ENCODE results near the gene CD14. TPM values are rescaled to one million over a fixed set of nuclear protein-coding genes. Genes with fewer than 3 reads are reported as not detected.

Gene CD14
- total and polyA plus RNA-seq, 11 donors, result 9.9 to 220 (median 25.8) TPM

GRCh38 chr5:140622301-140622700 is 10.7 kb downstream of the CD14 start:
- H3K4me3 ChIP-seq, result no peak overlapping the region
- H3K4me1 ChIP-seq, result peaks cover 0 to 11% (median 0%) of the 10 kb centered on the region in 12 donors
- no peaks in the 10 kb centered on the region for H3K36me3 ChIP-seq
- DNase-seq (no peak), ATAC-seq (no peak)
- H3K9me3 ChIP-seq, result no peaks in the 10 kb centered on the region
- H3K27ac ChIP-seq, result peak overlapping the region in 1 of 12 donors; percentile 30
- WGBS, 4 donors, result 66 to 74% (median 70%) methylated on average over 3 of the region's 3 CpGs
- H3K27me3 ChIP-seq, result no peaks in the 10 kb centered on the region
- TF ChIP-seq POLR2A (IDR thresholded peaks at IDR 0.05), result no peak
- TF ChIP-seq, protein P1, sequence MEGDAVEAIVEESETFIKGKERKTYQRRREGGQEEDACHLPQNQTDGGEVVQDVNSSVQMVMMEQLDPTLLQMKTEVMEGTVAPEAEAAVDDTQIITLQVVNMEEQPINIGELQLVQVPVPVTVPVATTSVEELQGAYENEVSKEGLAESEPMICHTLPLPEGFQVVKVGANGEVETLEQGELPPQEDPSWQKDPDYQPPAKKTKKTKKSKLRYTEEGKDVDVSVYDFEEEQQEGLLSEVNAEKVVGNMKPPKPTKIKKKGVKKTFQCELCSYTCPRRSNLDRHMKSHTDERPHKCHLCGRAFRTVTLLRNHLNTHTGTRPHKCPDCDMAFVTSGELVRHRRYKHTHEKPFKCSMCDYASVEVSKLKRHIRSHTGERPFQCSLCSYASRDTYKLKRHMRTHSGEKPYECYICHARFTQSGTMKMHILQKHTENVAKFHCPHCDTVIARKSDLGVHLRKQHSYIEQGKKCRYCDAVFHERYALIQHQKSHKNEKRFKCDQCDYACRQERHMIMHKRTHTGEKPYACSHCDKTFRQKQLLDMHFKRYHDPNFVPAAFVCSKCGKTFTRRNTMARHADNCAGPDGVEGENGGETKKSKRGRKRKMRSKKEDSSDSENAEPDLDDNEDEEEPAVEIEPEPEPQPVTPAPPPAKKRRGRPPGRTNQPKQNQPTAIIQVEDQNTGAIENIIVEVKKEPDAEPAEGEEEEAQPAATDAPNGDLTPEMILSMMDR (IDR thresholded peaks at IDR 0.05), result no peak
- intact Hi-C loops (cut with DNase I), result loop anchor here in 1 of 10 donors (5.0 kb wide), 1 partner anchor 45 kb away; no protein-coding TSS in a partner anchor

DNA sequence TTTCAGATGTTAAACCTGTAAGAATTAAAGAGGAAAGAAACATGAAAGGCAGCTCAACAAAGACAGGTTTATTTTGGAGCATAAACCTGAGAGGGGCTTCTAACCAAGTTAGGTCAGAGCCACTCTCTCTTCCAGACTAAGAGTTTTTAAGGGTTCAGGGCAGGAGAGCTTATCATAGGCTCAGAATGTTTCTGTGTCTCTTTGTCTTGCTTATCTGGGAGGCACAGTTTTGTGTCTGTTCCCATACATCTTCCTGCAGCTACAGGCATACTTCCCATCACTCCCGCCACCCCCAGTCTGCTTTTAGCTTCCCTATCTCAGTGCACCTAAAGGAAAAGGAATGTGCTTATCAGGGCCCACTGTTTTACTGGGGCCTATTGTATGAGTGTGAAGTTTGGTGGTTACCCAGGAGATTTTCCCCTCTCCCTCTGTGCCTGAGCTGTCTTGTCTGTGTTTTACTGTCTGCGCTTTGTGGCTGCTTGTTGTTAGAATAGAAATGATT is 21.9 kb downstream of the CD14 start:
- intact Hi-C loops (cut with DNase I), result no loop called here
- peaks cover 0 to 8% (median 0%) of the 10 kb centered on the region in 12 donors for H3K9me3 ChIP-seq
- TF ChIP-seq POLR2A (IDR thresholded peaks at IDR 0.05), result no peak
- TF ChIP-seq, protein P1 (IDR thresholded peaks at IDR 0.05), result no peak
- no peaks in the 10 kb centered on the region for H3K36me3 ChIP-seq
- WGBS, 4 donors, result 44 to 74% (median 54%) methylated on average over 2 of the region's 2 CpGs
- ATAC-seq, result no peak
- H3K4me3 ChIP-seq, result no peak overlapping the region
- H3K27me3 ChIP-seq, result no peaks in the 10 kb centered on the region
- peak overlapping the region in 8 of 12 donors; percentile 4 to 92 (median 16) for H3K27ac ChIP-seq
- H3K4me1 ChIP-seq, result peaks cover 0 to 58% (median 2%) of the 10 kb centered on the region in 12 donors
- no peak for DNase-seq

DNA sequence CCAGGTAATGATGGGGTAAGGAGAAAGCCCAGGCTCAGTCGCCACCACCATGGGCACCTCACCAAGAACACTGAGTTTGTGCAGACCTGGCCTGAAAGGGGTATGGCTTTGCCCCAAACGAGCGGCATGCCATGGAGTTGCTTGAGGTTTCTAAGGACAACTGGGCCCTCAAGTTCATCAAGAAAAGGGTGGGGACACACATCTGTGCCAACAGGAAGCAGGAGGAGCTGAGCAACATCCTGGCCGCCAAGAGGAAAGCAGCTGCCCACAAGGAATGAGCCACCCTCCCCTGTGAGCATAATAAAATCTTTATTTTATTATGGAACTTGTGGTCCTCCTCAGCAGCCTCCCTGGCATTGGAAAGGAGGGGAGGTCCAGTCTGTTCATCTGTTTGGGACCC is 23.8 kb downstream of the CD14 start:
- ATAC-seq (peak; percentile 32 to 80 (median 65)), DNase-seq (peak; percentile 34 to 65 (median 54))
- H3K4me3 ChIP-seq, result no peak overlapping the region
- peaks cover 0 to 8% (median 0%) of the 10 kb centered on the region in 12 donors for H3K9me3 ChIP-seq
- peaks cover 0 to 50% (median 2%) of the 10 kb centered on the region in 12 donors for H3K4me1 ChIP-seq
- WGBS, 4 donors, result 59 to 64% (median 62%) methylated on average over 4 of the region's 4 CpGs
- H3K27ac ChIP-seq, result peak overlapping the region in 6 of 12 donors; percentile 24 to 92 (median 48)
- intact Hi-C loops (cut with DNase I), result no loop called here
- H3K27me3 ChIP-seq, result no peaks in the 10 kb centered on the region
- no peak for TF ChIP-seq POLR2A (IDR thresholded peaks at IDR 0.05)
- TF ChIP-seq, protein P1 (IDR thresholded peaks at IDR 0.05), result no peak
- no peaks in the 10 kb centered on the region for H3K36me3 ChIP-seq

GRCh38 chr5:140608722-140609121 is 24.3 kb downstream of the CD14 start:
- intact Hi-C loops (cut with DNase I), result no loop called here
- Histone ChIP-seq H3K27ac (peak overlapping the region in 5 of 12 donors; percentile 24 to 92 (median 41)), H3K27me3 (no peaks in the 10 kb centered on the region), H3K9me3 (peaks cover 0 to 8% (median 0%) of the 10 kb centered on the region in 12 donors), H3K36me3 (no peaks in the 10 kb centered on the region), H3K4me3 (no peak overlapping the region), H3K4me1 (peaks cover 0 to 50% (median 2%) of the 10 kb centered on the region in 12 donors)
- ATAC-seq (no peak), DNase-seq (no peak)
- TF ChIP-seq POLR2A (IDR thresholded peaks at IDR 0.05), result no peak
- TF ChIP-seq, protein P1 (IDR thresholded peaks at IDR 0.05), result no peak

Data from heart left ventricle (tissue), 16 donors.